Neuronal stem cell (in vitro differentiated cells): ENCODE measurements around the gene MOXD1.

ENCODE experiments used
- DNase-seq: peaks from one replicate; pipeline ENCODE4 v3.0.0-alpha.2; 2013; ENCODE audit warnings: low spot score
- H2AFZ ChIP-seq: one replicate; pipeline ENCODE4 v1.6.1; 2013; ENCODE audit warnings: mild to moderate bottlenecking, low read length, inconsistent platforms
- H2AK5ac ChIP-seq: 2 replicates; pipeline ENCODE4 v1.6.1; 2013; ENCODE audit warnings: low read depth, mild to moderate bottlenecking, inconsistent platforms, low read length, moderate library complexity, mixed read lengths
- H2BK120ac ChIP-seq: 2 replicates; pipeline ENCODE4 v1.6.1; 2013; ENCODE audit warnings: low read depth, mild to moderate bottlenecking, inconsistent platforms, low read length, moderate library complexity, mixed read lengths
- H2BK12ac ChIP-seq: one replicate; pipeline ENCODE4 v1.6.1; 2013; ENCODE audit warnings: low read length, inconsistent platforms
- H2BK15ac ChIP-seq: 2 replicates; pipeline ENCODE4 v1.6.1; 2013; ENCODE audit warnings: mild to moderate bottlenecking, low read length, inconsistent platforms, mixed read lengths
- H2BK5ac ChIP-seq: one replicate; pipeline ENCODE4 v1.6.1; 2013; ENCODE audit warnings: inconsistent platforms, mild to moderate bottlenecking, low read length, moderate library complexity
- H3K14ac ChIP-seq: one replicate; pipeline ENCODE4 v1.6.1; 2013; ENCODE audit warnings: low read length, inconsistent platforms
- H3K18ac ChIP-seq: 2 replicates; pipeline ENCODE4 v1.6.1; 2013; ENCODE audit warnings: low read length, inconsistent platforms
- H3K23ac ChIP-seq: 2 replicates; pipeline ENCODE4 v1.6.1; 2013; ENCODE audit warnings: low read depth, mild to moderate bottlenecking, mixed read lengths, low read length, inconsistent platforms; ENCODE audit not compliant: poor library complexity
- H3K27ac ChIP-seq: replicated peaks from 3 replicates; pipeline ENCODE4 v1.5.1; 2013; ENCODE audit warnings: low read length, inconsistent platforms
- H3K27me3 ChIP-seq, 3 experiments: 2 replicates each; pipeline ENCODE4 v1.6.1; 2013; ENCODE audit warnings: low read length in 3 of 3, mild to moderate bottlenecking in 2 of 3, inconsistent platforms in 1 of 3, low read depth in 1 of 3, mixed read lengths in 1 of 3, moderate library complexity in 1 of 3; ENCODE audit not compliant: control insufficient read depth in 3 of 3, insufficient read depth in 3 of 3
- H3K36me3 ChIP-seq, 2 donors: replicated peaks in 1 of 2; 2 replicates each; pipeline ENCODE4 v1.6.1; 2013; ENCODE audit warnings: low read length in 2 of 2; ENCODE audit not compliant: control insufficient read depth in 2 of 2, insufficient read depth in 2 of 2
- H3K4ac ChIP-seq: 2 replicates; pipeline ENCODE4 v1.6.1; 2013; ENCODE audit warnings: inconsistent platforms, mild to moderate bottlenecking, low read length, moderate library complexity
- H3K4me1 ChIP-seq, 2 donors: 1 replicate in 1 of 2; 2 replicates in 1 of 2; pipeline ENCODE4 v1.6.1; 2013; ENCODE audit warnings: low read length in 2 of 2, low read depth in 1 of 2; ENCODE audit not compliant: control insufficient read depth in 2 of 2, insufficient read depth in 1 of 2
- H3K4me2 ChIP-seq: one replicate; pipeline ENCODE4 v1.6.1; 2013; ENCODE audit warnings: mild to moderate bottlenecking, low read length, inconsistent platforms; ENCODE audit not compliant: insufficient read depth, poor library complexity, severe bottlenecking
- H3K4me3 ChIP-seq, 2 donors: 2 replicates each; pipeline ENCODE4 v1.5.1; 2013; ENCODE audit warnings: low read length in 2 of 2, mild to moderate bottlenecking in 2 of 2, inconsistent platforms in 1 of 2, moderate library complexity in 1 of 2
- H3K79me1 ChIP-seq: one replicate; pipeline ENCODE4 v1.6.1; 2013; ENCODE audit warnings: low read depth, mild to moderate bottlenecking, inconsistent platforms, low read length, moderate library complexity
- H3K9ac ChIP-seq: one replicate; pipeline ENCODE4 v1.6.1; 2013; ENCODE audit warnings: mild to moderate bottlenecking, low read depth, low read length, inconsistent platforms; ENCODE audit not compliant: poor library complexity
- H3K9me3 ChIP-seq, 2 donors: replicated peaks in 1 of 2; 2 replicates each; pipeline versions ENCODE3 to v1.6.1; 2013; ENCODE audit warnings: low read length in 2 of 2, mild to moderate bottlenecking in 2 of 2, inconsistent platforms in 1 of 2, low read depth in 1 of 2, mixed read lengths in 1 of 2, moderate library complexity in 1 of 2; ENCODE audit not compliant: control insufficient read depth in 2 of 2, insufficient read depth in 1 of 2
- H4K8ac ChIP-seq: one replicate; pipeline ENCODE4 v1.6.1; 2013; ENCODE audit warnings: low read depth, mild to moderate bottlenecking, inconsistent platforms, low read length, moderate library complexity
- H4K91ac ChIP-seq: one replicate; pipeline ENCODE4 v1.6.1; 2013; ENCODE audit warnings: low read length, low read depth, mild to moderate bottlenecking, inconsistent platforms; ENCODE audit not compliant: poor library complexity
- WGBS, 2 donors: extraction: QIAGEN DNeasy Blood & Tissue Kit; methylation state at CpG; one replicate each; pipeline ENCODE4 v1.1.7; 2013; ENCODE audit warnings: missing lambda C conversion rate in 2 of 2, mixed read lengths in 1 of 2; ENCODE audit not compliant: insufficient read length in 2 of 2, insufficient replicate concordance in 1 of 2; ENCODE audit errors: extremely low coverage in 2 of 2; 5-methylcytosine and 5-hydroxymethylcytosine counted together

Gene MOXD1

DNA sequence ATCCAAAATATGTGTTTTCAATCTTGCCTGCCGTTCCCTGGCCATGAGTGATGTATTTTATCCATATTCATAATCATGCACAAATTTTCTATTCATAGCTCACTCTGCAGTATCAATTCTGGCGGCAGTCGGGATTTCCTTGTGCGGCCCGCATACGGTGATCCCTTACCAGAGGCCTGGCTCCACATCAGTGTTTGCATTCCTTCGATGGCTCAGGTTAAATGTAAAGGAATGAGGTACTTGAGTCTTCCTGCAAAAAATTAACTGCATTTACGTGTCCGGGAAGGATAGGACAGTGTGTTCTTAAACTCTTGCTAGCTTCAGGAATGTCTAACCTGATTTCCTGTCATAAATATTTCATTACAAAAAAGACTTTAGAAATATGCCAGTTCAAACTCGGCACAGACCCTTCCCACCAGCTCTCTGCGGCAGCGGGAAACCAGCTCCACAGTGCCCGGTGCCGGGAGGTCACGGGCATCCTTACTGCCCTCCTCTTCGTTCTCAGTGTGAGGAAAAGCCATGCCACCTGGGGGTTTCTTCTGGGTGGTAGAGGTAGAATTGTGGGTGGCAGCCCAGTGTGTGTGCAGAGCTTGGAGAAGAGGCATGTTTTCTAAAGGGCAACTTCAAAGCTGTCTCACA lies 154.5 kb downstream of the MOXD1 start:
- Histone ChIP-seq H4K8ac (no peak overlapping the region), H2BK15ac (no peak overlapping the region)

DNA sequence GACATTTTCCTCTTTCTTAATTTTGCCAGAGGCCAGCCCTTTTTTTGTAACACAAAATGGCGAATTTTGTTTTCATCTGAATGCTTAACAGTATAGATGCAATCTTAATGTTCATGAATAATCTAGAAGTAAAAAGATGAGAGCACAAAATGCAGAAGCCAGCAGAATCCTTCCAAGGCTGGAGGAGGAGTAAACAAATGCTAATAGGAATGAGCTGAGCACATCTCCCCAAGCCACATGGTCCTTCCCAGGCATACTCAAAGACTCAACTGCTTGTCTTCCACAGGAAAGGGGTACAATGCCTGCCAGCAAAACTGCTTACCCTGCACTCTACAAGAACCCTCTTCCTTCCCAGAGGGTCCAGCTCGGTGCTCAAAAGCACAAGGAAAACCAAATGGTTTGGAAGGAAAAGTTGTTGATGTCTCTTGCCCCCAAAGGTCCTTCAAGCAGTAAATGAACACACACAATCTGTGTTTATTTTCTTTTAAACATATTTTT lies 155.1 kb downstream of the MOXD1 start:
- DNase-seq, result no peak
- Histone ChIP-seq H3K4me3 (no peak overlapping the region), H2BK12ac (no peak overlapping the region), H3K14ac (no peak overlapping the region), H3K27me3 (no peaks in the 10 kb centered on the region), H3K9ac (no peak overlapping the region), H3K4ac (no peak overlapping the region), H3K27ac (no peak overlapping the region), H4K8ac (no peak overlapping the region), H3K4me1 (no peaks in the 10 kb centered on the region), H4K91ac (no peak overlapping the region), H3K79me1 (no peaks in the 10 kb centered on the region), H3K36me3 (no peaks in the 10 kb centered on the region), H2BK5ac (no peak overlapping the region), H2AFZ (no peak overlapping the region), H3K18ac (no peak overlapping the region), H2BK15ac (no peak overlapping the region), H3K23ac (no peak overlapping the region), H3K9me3 (no peaks in the 10 kb centered on the region), H2BK120ac (no peak overlapping the region), H3K4me2 (no peak overlapping the region), H2AK5ac (no peak overlapping the region)
- no CpG with 5 or more reads among the region's 2 CpGs for WGBS, 2 donors

More for the DNA sequence above, 154.5 kb downstream of the MOXD1 start:
- Histone ChIP-seq H3K18ac (no peak overlapping the region), H2AK5ac (no peak overlapping the region), H2BK120ac (no peak overlapping the region), H3K23ac (no peak overlapping the region), H2BK12ac (no peak overlapping the region), H3K36me3 (no peaks in the 10 kb centered on the region), H3K4me2 (no peak overlapping the region), H3K27ac (no peak overlapping the region), H3K4ac (no peak overlapping the region), H3K4me3 (no peak overlapping the region), H4K91ac (no peak overlapping the region), H3K27me3 (no peaks in the 10 kb centered on the region), H2BK5ac (peak overlapping the region; percentile 8), H3K4me1 (no peaks in the 10 kb centered on the region), H3K14ac (no peak overlapping the region), H3K9ac (no peak overlapping the region), H3K79me1 (no peaks in the 10 kb centered on the region), H2AFZ (no peak overlapping the region), H3K9me3 (peaks cover 0 to under 1% of the 10 kb centered on the region in 2 donors)
- no CpG with 5 or more reads among the region's 16 CpGs for WGBS, 2 donors
- no peak for DNase-seq
